Stimulated activated CD4-positive, alpha-beta T cell treated with anti-CD3 and anti-CD28 coated beads, TNF-alpha, amount 100 ng/mL, for 1 hour (primary cell): ENCODE data around the gene OR4F6.

Source experiments
- DNase-seq, 3 donors: peaks; one replicate each; pipeline ENCODE4 v3.0.0-alpha.2; 2020; ENCODE audit warnings: low read depth in 3 of 3, low spot score in 1 of 3

The OR4F6 gene

DNA sequence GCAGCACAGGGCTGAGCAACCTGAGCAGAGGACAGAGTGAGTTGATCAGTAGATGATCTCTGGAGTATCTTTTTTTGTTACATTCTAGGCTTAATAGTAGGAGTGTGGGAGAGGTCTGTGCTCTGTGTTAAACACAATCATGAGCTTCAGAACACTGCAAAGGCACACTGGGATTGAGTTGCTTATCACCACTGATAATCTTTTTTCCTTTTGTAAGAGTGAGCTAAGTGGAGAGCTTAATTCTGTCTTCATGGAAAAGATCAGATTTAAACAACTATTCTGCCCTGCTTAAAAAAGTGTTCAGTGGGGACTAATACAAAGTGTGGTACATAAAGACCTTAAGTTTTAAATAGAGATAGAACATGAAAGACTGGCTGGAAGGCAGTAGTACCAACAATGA is 1.1 kb downstream of the OR4F6 start:
- DNase-seq: no peak

DNA sequence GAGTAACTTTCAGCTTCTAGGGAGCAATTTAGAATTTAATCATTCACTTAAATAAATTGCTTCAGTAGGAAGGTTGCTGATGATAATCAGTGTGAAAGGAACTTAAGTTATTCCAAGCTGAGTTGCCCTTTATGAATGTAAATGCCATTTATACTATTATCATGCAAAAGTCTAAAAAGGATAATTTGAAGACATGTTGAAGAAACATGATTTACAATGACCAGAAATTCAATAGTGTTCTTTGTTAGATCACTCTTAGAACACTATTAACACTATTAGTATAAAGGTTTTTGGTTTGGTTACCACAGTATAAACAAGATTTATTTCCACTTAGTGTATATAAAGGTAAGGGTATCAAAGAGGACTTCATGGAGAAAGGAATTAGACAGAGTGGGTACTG is 1.6 kb downstream of the OR4F6 start:
- no peak for DNase-seq

DNA sequence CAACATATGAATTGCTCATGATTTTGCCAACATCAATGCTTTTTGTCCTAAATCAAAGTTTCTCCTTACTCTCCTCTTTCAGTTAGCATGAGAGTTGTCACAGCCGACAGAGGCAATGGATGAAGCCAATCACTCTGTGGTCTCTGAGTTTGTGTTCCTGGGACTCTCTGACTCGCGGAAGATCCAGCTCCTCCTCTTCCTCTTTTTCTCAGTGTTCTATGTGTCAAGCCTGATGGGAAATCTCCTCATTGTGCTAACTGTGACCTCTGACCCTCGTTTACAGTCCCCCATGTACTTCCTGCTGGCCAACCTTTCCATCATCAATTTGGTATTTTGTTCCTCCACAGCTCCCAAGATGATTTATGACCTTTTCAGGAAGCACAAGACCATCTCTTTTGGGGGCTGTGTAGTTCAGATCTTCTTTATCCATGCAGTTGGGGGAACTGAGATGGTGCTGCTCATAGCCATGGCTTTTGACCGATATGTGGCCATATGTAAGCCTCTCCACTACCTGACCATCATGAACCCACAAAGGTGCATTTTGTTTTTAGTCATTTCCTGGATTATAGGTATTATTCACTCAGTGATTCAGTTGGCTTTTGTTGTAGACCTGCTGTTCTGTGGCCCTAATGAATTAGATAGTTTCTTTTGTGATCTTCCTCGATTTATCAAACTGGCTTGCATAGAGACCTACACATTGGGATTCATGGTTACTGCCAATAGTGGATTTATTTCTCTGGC is 2.5 kb downstream of the OR4F6 start:
- no peak for DNase-seq

DNA sequence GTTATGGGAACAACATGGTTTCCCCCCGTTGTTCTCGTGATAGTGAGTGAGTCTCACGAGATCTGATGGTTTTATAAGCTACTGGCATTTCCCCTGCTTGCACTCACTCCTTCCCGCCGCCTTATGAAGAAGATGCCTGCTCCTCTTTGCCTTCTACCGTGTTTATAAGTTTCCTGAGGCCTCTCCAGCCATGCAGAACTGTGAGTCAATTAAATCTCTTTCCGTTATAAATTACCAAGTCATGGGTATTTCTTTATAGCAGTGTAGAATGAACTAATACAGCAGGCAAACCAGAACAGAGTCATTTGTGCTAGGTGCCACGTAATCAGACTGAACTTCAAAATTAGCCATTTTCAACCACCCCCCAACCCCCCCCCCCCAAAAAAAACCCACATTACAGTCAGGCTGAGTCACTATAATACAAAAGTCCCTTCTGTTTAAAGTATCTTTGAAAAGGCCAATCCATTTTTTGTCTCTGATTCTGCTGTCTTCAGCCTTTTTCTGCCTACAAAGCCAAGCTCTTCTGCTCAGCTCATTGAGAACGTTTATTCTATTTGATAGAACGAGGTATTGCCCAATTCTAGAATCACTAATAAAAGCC is 4.1 kb downstream of the OR4F6 start:
- no peak for DNase-seq

GRCh38 chr15:101808201-101808600 is 4.9 kb downstream of the OR4F6 start:
- no peak for DNase-seq

DNA sequence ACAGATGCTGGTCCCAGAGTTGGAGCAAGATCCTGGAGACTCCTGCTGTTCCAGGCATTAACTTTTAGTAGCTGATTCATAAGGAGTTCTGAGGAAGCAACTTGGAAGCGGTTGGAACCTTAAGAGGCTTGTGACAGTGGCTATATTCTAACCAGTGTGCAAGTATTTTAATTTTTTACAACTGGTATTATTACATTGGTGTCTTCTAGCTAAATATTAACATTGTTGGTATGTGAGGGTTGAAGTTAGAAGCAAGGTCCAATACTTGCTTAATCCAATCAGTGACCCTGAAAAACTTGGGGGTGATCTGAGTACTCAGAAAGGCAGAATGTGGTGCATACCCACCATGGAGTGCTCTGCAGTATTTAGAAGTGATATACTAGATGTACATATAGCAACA is 7.1 kb downstream of the OR4F6 start:
- no peak for DNase-seq

- no peak for DNase-seq
Observed at GRCh38 chr15:101810876-101811275, 7.6 kb downstream of the OR4F6 start.

DNA sequence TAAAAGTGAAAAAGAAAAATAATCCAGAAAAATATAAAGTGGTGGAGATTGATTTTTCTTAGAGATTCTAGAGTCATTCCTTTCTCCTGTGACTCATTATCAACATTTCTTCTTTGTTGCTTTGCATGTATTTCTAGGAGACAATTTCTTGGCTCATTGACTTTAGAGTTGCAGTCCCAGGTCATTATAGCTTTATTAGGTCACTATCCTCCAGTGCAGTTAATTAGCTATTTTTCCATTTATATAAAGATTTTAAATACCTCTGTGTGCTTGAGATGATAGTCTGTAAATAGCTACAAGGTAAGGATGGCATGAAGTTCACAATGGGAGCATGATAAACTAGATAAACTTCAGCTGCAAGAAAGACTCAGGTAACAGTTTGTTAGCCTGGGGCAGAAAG is 8.6 kb downstream of the OR4F6 start, which contains the start of gene OR4F15:
TSS of gene OR4F15 (plus strand) at position 301 of the 400 bp plus-strand sequence. CDS start 5,985 bp downstream, outside the sequence.
- no peak for DNase-seq

DNA sequence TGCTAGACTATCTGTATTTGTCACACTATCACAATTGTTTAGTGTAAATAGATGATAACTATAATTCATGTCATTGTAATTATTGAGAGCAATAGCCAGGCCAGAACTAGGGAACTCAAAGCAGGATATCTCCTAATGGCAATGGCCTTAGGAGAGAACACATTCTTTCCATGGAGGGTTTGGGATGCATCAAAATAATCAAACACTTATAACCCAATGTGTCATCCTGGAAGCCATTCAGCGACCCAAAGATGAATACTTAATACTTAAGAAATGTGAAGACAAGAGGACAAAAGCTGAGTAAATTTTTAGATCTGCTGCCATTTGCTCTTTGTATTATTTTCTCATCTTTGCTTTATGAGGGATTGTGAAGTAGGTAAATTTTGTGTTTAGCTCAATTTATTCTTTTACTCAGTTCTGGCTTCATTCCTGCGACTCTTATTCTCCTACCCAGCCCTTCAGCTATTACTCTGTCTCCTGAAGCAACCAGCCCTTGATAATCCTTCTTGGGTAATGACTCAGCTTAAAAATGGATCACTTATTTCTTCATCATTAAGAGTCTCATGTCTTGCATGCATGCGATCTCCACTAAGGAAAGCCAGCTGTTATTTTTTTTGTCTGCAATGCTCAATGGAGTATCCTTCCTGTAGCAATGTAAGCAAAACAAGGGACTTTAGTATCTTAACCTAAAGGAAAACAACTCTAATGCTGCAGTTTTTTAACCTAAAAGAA is 10.7 kb downstream of the OR4F6 start:
- DNase-seq: no peak

- DNase-seq: no peak
Observed at GRCh38 chr15:101820781-101821180, 17.5 kb downstream of the OR4F6 start.

- DNase-seq: no peak
Observed at GRCh38 chr15:101827257-101827656, 23.9 kb downstream of the OR4F6 start.

DNA sequence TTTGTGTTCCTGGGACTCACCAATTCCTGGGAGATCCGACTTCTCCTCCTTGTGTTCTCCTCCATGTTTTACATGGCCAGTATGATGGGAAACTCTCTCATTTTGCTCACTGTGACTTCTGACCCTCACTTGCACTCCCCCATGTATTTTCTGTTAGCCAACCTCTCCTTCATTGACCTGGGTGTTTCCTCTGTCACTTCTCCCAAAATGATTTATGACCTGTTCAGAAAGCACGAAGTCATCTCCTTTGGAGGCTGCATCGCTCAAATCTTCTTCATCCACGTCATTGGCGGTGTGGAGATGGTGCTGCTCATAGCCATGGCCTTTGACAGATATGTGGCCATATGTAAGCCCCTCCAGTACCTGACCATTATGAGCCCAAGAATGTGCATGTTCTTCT is 25.5 kb downstream of the OR4F6 start:
- no peak for DNase-seq

GRCh38 chr15:101841656-101842055 is 38.3 kb downstream of the OR4F6 start:
- DNase-seq: no peak

GRCh38 chr15:101844916-101845315 is 41.6 kb downstream of the OR4F6 start:
- DNase-seq: no peak

- DNase-seq: no peak
Observed at GRCh38 chr15:101852356-101852755, 49.0 kb downstream of the OR4F6 start.
